Measurements from ENCODE around the gene CRTC3. TPM values are rescaled to one million over a fixed set of nuclear protein-coding genes. Genes with fewer than 3 reads are reported as not detected.

Gene CRTC3
- total RNA-seq, 1 experiment from 2014 or later = 3.9 TPM

GRCh38 chr15:90550919-90551318 lies 21.2 kb downstream of the CRTC3 start:
- H3K27ac Mint-ChIP-seq = no peak overlapping the region

More at GRCh38 chr15:90550919-90551318, 21.2 kb downstream of the CRTC3 start:
- Histone ChIP-seq H2AFZ (ENCODE audit: low read length) (no peak overlapping the region), H2BK5ac (ENCODE audit: insufficient read length, low read length) (no peak overlapping the region), H4K91ac (ENCODE audit: insufficient read length, low read depth, low read length) (no peak overlapping the region), H3K9me3 (ENCODE audit: control insufficient read depth, low read depth, low read length) (no peaks in the 10 kb centered on the region), H2BK20ac (ENCODE audit: low read depth, low read length, poor library complexity, severe bottlenecking) (no peak overlapping the region), H3K9ac (ENCODE audit: extremely low read depth, insufficient read length, low read length) (no peak overlapping the region), H3K23ac (ENCODE audit: insufficient read length, low read depth, low read length) (no peak overlapping the region), H2BK12ac (ENCODE audit: insufficient read length, low read depth, low read length) (no peak overlapping the region), H3K4ac (ENCODE audit: low read depth, low read length) (no peak overlapping the region), H2AK5ac (ENCODE audit: insufficient read length, low read length) (no peak overlapping the region), H3K56ac (ENCODE audit: insufficient read length, low read depth, low read length) (no peak overlapping the region), H4K5ac (ENCODE audit: insufficient read length, low read depth, low read length) (no peak overlapping the region), H4K8ac (replicated peaks; ENCODE audit: insufficient read length, low read depth, low read length) (no peak overlapping the region), H3K27ac (ENCODE audit: insufficient read length, low read depth, low read length) (no peak overlapping the region), H2BK120ac (ENCODE audit: low read depth, low read length, poor library complexity, severe bottlenecking) (no peak overlapping the region), H3K4me2 (ENCODE audit: insufficient read depth, insufficient read length, low read length) (no peak overlapping the region), H3K79me2 (ENCODE audit: insufficient read depth, low read length) (no peaks in the 10 kb centered on the region), H3T11ph (ENCODE audit: low read length) (no peak overlapping the region), H3K14ac (ENCODE audit: insufficient read depth, low read length) (no peak overlapping the region), H4K20me1 (ENCODE audit: control insufficient read depth, insufficient read depth, insufficient read length) (no peaks in the 10 kb centered on the region), H3K4me1 (ENCODE audit: insufficient read depth, low read length) (no peaks in the 10 kb centered on the region), H3K27me3 (ENCODE audit: insufficient read depth, low read length) (no peaks in the 10 kb centered on the region), H2BK15ac (ENCODE audit: low read depth, low read length) (no peak overlapping the region), H3K23me2 (ENCODE audit: insufficient read length, low read depth, low read length, poor library complexity, severe bottlenecking) (no peaks in the 10 kb centered on the region), H3K79me1 (ENCODE audit: insufficient read depth, low read depth, low read length, poor library complexity, severe bottlenecking) (no peaks in the 10 kb centered on the region), H3K18ac (ENCODE audit: insufficient read length, low read depth, low read length) (no peak overlapping the region)
- no CpG with 5 or more reads among the region's 6 CpGs for WGBS (ENCODE audit: extremely low coverage, insufficient read length, low lambda C conversion rate)
- H3K4me1 Mint-ChIP-seq = 0 out of 4 replicates have a peak, but pooled peaks cover 0 to 3% of the 10 kb centered on the region in 2 experiments
- no peak for TF ChIP-seq CTCF (conservative IDR thresholded peaks at IDR 0.05)
- no peaks in the 10 kb centered on the region; a peak in 1 of 7 replicates for H3K36me3 Mint-ChIP-seq (ENCODE audit: insufficient read depth in 1 of 3, low read depth in 3 of 3)
- no peaks in the 10 kb centered on the region for H3K27me3 Mint-ChIP-seq (ENCODE audit: low read depth)
- DNase-seq = no peak
- H3K9me3 Mint-ChIP-seq = no peaks in the 10 kb centered on the region
- H3K4me3 Mint-ChIP-seq = no peak overlapping the region
